ENCODE measurements around the gene PDCD1.
"Not testable (repeated sequence)": the region's sequence is repeated elsewhere in the genome, so short reads cannot be mapped to it uniquely, and the experiment has no call there.

Gene PDCD1

DNA sequence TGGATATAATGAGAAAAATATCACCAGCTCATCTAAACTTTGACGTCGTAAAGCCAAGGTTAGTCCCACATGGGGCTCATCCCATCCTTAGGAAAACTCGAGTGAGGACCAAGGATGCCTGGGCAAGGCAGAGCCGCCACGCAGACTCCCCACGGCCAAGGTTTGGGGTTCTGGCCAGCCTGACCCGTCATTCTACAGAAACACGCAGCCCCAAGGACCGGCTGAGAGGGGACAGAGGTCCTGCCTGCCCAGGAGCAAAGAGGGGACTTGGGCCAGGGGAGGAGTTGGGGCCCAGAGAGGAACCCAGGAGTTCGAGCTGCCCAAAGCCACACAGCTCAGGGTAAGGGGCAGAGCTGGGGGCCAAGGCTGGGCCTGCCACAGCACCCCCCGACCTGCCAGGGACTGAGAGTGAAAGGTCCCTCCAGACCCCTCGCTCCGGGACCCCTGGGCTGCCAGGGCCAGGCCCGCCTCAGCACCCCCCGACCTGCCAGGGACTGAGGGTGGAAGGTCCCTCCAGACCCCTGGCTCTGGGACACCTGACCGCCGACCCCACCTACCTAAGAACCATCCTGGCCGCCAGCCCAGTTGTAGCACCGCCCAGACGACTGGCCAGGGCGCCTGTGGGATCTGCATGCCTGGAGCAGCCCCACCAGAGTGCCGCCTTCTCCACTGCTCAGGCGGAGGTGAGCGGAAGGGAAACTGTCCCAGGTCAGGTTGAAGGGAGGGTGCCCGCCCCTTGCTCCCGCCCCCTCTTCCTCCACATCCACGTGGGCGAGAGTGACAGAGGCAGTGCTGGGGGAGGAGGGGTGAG is at the start of gene PDCD1:
Gene PDCD1, minus strand, starts transcription at position 689 of the 811 bp plus-strand sequence. Its CDS starts 56 bp downstream, at position 633.
- no peak for DNase-seq

DNA sequence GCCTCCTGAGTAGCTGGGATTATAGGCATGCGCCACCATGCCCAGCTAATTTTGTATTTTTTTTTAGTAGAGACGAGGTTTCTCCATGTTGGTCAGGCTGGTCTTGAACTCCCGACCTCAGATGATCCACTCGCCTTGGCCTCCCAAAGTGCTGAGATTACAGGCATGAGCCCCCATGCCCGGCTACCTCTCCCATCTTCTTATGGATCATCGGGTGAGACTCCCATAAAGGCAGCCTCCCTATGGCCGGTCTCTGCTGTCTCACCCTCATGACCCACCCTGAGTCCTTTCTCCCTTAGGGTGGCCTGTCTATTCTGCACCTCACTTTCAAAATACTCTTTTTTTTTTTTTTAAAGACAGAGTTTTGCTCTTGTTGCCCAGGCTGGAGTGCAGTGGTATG is 49.1 kb upstream of the PDCD1 start:
- DNase-seq = not testable (repeated sequence)

DNA sequence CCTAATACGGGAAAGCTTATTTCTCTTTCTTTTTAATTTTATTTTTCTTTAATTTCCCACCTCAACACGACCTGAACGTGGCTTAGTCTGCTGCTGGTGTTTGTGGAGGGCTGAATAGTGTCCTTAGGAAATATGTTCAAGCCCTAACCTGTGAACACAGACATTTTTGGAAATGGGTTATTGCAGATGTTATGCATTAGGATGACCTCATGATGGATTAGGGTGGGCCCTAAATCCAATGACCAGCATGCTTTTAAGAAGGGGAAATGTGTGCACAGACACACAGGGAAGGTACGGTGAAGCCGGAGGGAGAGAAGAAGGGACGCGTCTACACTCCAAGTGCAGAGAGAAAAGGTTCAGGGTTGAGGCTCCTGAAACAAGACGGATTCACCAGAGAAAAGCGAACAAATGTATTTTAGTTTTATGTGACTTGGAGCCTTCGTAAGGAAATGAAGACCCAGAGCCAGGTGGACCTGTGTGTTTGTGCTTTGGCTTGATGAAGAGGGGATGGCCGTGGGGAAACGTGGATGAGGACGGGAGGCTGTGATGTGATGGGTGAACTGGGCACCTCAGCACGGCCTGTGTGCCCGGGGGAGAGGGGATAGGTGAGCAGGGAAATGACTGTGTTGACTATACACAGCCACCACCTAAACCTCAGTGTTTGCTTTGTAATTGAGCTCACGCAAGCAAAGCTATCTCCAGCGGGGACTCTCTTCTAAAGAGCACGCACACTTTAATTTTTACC is 48.3 kb upstream of the PDCD1 start:
- DNase-seq = no peak

DNA sequence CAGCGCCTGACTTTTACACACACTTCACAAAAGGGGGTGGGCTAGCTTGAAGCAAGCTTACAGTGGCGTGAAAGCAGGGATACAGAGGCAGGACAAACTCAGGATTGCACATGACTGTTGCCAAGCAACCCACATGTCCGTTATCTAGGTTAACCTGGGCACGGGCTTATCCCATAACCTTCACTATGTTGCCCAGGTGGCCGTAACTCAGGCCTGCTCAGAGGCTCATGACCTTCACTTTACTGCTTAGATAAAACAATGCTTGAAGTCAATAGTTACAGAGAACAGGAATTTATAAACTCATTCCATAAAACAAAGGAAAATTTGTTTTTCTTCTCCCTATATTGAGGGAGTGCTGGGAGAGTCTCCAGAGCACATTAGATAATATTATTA is 47.7 kb upstream of the PDCD1 start:
- DNase-seq = not testable (repeated sequence)

DNA sequence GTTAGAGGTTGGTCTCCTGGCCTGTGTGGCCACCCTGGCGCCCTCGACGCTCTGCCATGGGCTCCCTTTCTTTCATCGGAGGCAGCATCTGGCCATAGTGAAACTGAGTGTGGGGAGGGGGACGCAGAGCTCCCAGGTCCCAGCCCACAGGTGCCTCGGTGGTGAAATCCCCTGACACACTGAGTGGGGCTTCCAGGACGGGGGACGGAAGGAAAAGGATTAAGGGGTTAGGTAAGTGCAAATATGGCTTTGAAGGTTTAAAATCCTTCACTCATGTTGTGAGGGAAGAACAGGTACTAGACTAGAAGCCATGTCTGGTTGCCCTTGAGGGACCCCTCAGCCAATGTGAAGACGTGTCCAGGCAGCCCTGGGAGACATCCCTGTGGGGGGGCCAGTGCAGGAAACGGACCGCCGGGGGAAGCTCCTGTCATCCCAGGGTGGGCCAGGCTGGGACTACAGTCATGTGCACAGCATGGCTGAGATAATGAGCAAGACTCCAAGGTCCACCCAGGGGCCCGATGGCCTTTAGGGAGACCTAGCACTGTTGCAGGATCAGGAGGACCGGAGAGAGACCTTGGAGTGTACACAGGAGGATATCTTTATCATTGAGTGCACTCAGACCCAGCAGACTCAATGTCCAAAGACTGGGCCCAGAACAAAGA is 47.2 kb upstream of the PDCD1 start:
- no peak for DNase-seq

DNA sequence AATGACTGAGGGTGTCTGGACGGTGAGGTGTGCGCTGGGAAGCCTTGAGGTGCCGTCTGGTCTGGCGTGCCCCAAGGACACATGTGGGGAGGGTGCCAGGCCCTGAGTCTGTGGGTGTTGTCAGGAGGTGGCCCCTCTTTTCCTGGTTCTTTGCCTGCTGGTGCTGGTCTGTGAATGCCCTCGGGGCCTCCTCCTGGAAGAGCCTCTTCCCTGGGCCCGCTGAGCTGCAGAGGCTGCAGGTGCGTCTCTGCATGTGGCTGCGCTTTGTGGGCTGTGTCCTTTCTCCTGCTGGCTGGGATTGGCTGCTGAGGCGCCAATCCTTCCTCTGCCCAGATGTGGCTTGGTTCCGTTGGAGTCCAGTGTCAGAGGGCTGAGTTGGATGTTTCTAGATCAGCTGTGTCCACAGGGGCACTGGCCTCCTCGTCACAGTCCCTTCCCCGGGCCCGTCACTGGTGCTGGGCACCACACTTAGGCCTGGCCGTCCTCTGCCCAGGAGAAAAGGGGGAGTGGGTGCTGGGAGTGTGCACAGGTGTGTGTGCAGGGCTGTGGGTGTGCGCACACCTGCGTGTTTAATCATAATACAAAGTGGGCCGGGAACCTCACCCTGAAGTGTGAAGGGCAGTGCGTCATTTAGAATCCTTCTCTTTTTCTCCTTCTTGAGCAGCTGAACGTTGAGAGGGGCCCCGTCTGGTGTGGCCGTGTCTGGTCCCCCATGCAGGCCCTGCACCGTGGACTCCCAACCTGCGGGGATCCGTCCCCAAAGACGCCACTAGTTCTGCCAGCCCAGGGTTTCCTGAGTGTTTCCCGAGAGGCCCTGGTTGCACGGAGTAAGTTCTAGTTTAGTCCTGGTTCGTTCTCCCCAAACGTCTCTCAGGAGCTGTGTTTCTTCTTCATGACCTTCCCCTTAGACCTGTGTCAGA is 46.4 kb upstream of the PDCD1 start:
- DNase-seq = no peak

DNA sequence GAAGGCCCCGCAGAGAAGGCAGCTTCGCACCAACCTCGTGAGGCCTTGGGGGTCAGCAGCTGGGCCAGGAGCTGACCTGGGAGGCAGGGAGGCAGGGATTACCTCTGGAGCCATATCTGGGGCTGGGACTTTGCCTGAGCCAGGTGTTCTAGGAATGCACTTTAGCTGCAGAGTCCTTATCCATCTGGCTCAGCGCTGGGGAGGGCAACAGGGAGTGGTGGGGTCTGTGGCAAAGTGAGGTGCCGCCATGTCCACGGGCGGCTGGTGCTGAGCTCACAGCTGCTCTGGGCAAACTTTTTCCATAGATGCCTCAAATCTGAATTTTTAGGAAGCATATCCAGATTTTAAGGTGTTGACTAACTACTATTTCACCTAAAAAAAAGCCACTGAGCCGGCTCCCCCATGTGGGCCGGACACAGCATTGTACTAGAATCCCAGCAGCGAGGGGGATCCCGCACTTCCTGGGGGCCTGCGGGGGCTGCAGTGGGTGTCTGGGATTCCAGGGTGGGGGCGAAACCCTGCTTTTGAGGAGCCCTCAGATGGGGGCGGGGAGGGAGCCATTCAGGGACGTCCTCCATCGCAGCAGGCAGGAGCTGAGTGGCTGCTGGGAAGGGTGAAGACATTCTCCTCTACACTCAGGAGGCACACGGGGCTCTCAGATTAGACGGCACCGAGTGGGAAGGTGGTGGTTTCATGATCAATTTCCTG is 45.5 kb upstream of the PDCD1 start:
- no peak for DNase-seq

DNA sequence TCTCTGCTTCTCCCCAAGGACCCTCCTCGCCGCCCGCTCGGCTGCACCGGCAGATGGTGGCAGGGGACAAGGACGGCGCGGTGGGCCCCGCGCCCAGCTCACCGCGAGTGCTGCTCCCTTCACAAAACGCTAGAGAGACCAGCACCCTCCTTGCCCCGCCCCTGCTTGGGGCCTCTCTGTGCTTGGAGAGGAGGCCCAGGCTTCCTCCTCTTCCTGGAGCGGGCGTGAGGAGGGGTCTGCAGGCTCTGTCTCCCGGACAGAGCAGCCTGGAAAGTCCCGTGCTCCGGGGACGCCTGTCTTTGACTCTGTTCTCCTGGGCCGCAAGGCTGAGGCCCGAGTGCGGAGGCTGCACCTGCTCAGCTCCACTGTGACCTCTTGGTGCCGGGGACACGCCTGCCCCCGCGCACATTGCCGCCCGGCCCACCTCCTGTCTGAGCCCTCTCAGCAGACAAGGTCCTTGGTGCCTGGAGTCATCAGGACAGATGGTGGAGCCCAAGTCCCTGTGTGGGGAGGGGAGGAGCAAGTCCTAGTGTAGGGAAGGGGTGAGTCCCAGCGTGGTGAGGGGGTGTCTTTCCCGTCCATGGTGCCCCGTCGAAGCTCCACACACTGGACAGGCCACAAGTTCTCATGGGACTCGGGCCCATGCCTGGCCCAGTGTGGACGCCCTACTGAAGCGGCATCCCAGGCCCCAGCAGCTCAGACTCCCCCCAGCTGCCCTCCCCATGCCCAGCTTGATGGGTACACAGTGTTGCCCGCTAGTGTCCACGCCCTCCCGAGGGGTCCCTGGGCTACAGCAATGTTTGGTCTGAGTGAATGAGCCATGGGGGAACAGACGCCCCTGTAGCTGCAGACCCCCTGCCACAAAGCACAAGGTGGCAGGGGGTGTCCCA is 44.7 kb upstream of the PDCD1 start:
- DNase-seq = no peak

DNA sequence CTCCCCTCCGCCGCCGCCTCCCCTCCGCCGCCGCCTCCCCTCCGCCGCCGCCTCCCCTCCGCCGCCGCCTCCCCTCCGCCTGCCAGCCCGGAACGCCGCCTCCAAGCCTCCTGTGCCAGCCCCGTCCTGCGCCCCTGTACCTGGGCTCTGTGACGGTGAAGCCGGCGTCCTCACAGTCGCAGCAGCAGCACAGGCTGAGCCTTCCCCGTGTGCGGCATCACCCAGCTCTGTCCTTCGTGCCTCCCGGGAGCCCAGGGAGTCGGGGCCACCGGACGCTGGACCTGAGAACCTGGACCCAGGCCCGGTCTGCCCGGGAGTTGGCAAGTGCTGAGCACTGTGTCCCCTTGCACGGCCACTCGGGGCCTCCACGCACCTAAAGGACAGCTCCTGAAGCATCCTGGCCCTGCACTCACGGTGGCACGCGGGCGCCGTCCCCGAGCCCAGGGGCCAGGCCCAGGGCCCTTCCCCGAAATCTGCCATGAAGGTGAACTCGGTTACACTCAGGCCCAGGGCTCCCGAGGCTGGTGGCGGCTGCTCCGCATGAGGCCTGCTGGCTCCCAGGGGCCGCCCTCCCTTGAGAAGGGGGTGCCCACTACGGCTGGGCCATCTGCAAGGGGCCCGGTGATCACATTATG is 43.8 kb upstream of the PDCD1 start:
- DNase-seq = no peak

DNA sequence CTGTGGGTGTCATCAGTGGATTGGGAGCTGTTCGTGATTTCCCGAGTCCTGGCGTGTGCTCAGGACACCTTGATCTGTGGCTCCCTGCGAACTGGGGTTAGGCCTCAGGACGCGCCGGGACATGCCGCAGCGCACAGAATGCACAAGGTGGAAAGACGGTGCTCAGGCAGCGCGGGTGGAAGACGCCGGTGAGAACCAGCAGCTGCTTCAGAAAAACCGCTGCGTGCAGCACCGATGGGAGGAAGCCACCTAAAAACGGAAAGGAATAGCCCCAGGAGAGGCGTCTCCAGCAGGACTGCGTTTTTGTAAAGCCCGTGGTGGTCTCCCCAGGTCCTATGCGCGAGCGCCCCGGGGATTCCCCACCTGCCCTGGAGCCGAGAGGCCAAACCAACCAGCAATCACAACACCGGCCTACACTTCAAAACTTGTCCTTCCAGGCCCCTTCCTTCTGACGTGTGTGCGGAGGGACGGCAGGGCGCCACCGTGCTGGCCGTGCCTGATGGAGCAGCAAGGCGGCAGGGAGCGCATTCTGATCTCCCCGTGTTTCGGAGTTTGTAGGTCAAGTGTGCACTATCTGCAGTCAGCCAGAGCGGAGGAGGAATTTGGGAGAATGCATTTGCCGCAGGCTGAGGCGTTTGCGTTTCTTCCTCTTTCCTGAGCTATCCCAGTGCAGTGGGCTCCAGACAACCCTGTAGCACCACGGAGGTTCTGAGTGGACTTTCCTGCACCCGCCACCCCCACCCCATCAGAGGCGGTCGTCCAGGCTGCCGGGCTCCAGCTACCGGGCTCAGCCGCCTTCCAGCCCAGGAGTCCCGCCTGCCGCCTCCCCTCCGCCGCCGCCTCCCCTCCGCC is 43.0 kb upstream of the PDCD1 start:
- DNase-seq = no peak

DNA sequence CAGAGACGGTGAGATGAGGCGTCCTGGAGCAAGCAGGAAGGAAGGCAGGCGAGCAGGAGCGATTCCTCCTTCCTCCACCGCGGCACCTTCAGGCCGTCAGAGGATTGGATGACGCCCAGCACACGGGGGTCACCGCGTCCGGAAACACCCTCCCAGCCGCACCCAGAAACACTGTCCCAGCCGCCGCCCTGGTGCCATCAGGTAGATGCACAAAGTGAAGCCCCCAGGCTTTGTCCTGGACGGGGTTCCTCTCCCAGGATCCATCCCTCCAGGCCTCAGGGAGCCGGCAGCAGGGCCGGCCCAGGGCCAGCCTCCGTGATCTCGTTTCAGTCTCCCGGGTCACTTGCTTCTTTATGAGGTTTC is 42.3 kb upstream of the PDCD1 start:
- DNase-seq = no peak

DNA sequence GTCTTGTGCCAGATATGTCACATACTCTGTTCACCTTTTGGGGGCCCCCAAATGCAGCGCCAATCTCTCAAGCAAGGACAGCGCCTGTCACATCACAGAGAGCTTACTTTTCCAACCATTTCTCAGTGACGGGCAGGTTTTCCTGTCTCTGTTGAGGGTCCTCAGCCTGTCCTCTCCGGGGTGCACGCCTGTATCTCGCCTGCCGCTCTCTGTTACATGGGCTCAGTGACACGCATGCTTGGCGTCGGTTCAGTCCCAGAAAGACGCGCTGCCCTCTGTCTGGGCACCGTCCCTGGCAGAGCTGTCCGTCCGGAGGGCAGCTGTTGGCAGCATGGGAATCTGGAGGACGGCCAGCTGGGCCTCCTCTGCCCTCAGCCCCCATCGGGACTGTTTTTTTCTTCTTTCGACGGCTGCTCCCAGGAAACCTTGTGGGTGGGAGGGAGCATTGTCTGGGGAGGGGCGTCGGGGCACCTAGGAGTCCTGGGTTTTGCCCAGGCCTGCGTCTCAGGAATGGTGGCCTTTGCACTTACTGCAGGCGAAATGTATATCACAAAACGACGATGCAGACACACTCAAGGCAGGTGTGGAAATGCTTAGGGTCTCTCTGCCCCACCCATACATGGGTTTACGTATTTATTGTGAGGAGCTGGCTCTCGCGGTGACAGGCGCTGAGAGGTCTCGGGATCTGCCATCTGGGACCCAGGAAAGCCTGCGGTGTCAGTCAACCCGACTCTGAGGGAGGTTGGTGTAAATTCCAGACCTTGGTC is 41.7 kb upstream of the PDCD1 start:
- DNase-seq = no peak

DNA sequence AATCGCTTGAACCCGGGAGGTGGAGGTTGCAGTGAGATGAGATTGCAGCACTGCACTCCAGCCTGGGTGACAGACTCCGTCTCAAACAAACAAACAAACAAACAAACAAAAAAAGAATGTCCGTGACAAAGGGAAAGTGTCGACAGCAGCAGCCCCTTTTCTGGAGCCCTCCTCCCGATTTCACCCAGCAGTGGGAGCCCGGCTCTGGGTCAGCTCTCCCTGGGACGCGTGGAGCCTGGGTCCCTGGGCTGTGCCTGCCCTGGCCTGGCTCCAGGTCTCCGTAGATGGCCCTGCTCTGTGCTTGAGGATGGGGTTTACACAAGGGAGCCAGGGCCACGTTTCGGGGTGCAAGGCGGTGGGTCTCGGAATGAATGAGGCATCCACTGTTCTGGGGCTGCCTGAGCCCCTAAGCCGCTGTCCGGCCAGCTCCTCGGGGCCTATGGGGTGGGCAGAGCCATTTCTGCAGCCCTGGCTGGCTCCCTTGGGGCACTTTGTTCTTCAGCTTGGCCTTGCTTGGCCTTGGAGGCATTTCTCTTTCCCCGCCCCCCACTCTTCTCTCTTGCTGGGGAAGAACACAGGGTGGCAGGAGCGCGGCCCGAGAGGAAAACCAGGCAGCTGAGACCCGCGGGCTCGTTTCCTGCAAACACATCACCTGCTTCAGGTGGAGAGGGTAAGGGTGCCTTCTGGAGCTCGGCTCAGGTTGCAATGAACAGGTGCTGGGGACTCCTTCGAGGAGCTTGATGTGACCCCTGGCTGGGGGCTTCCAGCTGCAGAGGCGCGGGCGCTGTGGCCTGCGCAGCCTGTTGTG is 40.0 kb upstream of the PDCD1 start:
- DNase-seq = no peak

DNA sequence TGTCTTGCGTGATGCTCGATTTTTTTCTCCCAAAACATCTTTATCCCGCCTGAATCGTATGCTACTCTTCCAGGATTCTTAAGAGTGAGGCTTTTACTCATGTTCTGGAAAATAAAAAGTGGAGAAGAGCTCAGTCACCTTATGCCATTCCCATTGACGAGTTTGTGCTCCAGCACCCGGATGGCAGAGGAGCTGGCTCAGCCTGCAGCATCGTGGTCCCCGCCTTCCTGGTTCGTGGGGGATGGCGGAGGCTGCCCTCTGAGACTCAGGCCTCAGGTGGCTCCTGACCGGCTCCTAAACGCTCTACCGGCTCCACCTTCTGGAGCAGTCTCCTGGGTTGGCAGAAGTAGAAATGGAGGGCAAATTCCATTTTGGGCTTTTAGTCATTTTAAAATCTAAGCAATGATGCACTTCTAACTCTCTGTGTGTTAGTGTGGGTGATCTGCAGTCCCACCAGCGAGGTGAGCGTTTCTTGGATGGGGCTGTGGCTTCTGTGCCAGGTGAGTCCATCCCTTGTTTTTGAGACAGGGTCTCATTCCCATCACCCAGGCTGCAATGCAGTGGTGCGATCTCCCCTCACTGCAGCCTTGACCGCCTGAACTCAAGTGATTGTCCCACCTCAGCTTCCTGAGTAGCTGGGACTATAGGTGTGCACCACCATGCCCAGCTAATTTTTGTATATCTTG is 38.7 kb upstream of the PDCD1 start:
- no peak for DNase-seq

DNA sequence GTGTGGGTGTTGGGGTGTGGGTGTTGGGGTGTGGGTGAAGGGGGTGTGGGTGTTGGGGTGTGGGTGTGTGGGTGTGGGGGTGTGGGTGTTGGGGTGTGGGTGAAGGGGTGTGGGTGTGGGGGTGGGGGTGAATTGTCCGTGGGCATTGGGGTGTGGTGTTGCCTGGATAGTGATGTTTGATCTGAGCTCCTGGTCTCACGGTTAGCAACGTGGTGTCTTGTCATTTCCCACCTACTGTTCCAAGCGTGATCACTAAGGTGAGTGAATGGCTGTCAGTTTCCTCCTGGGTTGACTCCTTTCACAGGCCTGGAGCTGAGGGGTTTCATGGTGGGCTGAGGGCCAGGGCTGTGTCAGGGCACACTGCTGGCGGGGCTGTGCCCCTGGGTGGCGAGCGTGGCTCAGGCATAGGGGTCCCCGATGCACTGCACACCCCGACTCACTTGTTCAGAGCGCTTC is 38.1 kb upstream of the PDCD1 start:
- no peak for DNase-seq

DNA sequence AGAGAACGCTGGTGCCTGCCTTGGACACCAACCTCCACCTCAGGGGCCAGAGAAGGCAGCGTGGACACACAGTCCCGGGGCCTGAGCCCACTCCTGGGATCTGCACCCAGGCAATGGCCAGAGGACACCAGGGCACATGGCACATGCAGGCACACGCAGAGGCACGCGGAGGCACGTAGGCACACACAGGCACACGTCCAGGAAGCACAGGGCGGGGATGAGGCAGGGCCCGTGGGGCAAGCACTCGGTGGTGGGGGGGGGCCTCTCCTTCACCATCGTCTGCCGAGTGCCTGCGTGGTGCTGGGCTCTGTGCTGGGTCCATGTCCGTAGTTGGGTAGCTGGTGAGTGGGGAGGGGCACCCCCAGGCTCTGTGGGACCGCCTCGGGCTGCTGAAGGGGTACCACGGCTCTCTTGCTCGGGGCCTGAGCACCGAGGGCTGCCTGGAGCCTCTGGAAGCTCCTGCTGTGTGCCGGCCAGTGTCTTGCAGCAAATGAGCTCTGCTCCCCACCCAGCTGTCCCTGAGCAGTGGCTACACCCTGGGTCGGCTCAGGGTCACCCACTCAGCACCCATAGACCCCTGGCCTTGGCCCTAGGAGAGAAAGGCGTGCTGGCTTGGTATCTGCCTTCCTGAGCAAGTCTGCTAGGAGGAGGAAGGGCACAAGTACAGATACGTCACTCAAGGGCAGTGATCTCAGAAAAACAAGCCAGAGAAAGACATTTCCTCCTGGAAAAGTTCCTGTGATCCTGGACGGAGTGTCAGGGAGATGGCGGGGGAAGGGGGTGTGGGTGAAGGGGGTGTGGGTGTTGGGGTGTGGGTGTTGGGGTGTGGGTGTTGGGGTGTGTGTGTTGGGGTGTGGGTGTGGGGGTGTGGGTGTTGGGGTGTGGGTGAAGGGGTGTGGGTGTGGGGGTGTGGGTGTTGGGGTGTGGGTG is 37.3 kb upstream of the PDCD1 start:
- DNase-seq = no peak
